ENCODE data around the gene AMIGO3. TPM values are rescaled to one million over a fixed set of nuclear protein-coding genes. Genes with fewer than 3 reads are reported as not detected.

Gene AMIGO3
- total RNA-seq, 1 experiment from 2014 or later, result not detected

DNA sequence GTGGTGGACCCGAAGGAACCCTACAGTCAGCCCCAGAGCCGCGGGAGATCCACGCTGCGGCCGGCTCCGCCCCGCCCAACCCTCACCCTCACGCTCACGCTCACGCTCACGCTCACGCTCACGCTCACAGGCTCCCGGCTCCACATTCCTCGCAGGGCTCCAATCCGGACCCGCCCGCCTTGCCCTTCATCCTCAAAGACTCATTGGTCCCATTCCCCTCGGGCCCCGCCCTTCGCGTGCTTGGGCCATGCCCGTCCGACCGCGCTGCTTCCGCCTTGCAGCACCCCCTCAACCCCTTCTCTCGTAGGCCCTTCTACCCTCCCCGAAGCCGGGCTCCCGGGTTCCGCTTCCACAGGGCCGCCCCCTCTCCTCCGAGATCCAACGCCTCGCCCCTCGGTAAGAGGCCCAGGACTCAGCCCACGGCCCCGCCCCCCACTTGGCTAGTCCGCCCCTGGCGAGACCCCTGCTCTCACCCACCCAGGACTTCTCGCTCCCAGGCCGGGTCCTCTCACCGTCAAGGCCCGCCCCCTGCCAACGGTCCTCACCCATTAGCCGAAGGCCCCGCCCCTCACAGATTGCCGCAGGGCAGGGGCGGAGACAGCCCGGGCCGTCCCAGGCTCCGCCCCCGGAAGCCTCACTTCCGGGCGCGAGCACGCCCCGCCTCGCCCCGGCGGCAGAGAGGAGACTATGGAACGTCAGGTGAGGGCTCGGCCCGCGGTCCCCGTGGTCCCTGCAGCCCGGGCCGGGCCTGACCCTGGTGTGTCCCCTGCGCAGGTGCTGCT is 45.6 kb downstream of the AMIGO3 start, which contains the start of gene APEH:
Gene APEH, plus strand, starts transcription at position 637 of the 782 bp plus-strand sequence. Its CDS starts 51 bp downstream, at position 688.
- Histone ChIP-seq H3K4me1 (peaks cover 7% of the 10 kb centered on the region; the same call in 1 of the 2 replicates), H3K27me3 (replicated peaks; ENCODE audit: control insufficient read depth, insufficient read depth, low read length) (no peaks in the 10 kb centered on the region), H3K4me3 (ENCODE audit: low read depth, low read length) (peak within 1 kb of the TSS; percentile 75), H3K36me3 (ENCODE audit: control insufficient read depth, insufficient read depth, low read length) (peaks cover 6% of the 10 kb centered on the region), H3K9me3 (no peaks in the 10 kb centered on the region)
- peaks cover 46% of the 10 kb centered on the region for H3K36me3 Mint-ChIP-seq (ENCODE audit: insufficient read depth, unreplicated experiment)
- H3K27ac Mint-ChIP-seq (ENCODE audit: unreplicated experiment), result peak within 1 kb of the TSS; percentile 96
- H3K4me1 Mint-ChIP-seq (ENCODE audit: low read depth, unreplicated experiment), result peaks cover 11% of the 10 kb centered on the region
- POLR2A ChIA-PET, result interaction anchor here (0.8 to 1.1 kb wide), 2 partner anchors 134 to 256 kb away, joined by 4 to 14 read pairs; no protein-coding TSS in a partner anchor
- peak within 1 kb of the TSS; percentile 93 for H3K4me3 Mint-ChIP-seq (ENCODE audit: unreplicated experiment)
- peak; percentile 99 for DNase-seq
- BruUV-seq (replicated peaks), result no TSS peak
- no peaks in the 10 kb centered on the region for H3K27me3 Mint-ChIP-seq (ENCODE audit: insufficient read depth, unreplicated experiment)
- TF ChIP-seq, protein P1, sequence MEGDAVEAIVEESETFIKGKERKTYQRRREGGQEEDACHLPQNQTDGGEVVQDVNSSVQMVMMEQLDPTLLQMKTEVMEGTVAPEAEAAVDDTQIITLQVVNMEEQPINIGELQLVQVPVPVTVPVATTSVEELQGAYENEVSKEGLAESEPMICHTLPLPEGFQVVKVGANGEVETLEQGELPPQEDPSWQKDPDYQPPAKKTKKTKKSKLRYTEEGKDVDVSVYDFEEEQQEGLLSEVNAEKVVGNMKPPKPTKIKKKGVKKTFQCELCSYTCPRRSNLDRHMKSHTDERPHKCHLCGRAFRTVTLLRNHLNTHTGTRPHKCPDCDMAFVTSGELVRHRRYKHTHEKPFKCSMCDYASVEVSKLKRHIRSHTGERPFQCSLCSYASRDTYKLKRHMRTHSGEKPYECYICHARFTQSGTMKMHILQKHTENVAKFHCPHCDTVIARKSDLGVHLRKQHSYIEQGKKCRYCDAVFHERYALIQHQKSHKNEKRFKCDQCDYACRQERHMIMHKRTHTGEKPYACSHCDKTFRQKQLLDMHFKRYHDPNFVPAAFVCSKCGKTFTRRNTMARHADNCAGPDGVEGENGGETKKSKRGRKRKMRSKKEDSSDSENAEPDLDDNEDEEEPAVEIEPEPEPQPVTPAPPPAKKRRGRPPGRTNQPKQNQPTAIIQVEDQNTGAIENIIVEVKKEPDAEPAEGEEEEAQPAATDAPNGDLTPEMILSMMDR (IDR thresholded peaks at IDR 0.05; ENCODE audit: insufficient read depth in 1 of 2, low read depth in 1 of 2, low read length in 1 of 2, severe bottlenecking in 1 of 2, unreplicated experiment in 1 of 2), result no peak
- intact Hi-C loops (cut with micrococcal nuclease; ENCODE audit: unreplicated experiment), result loop anchor here (1.0 to 5.0 kb wide), 3 partner anchors 87 to 334 kb away; partner anchors contain the start of gene USP4
- no peaks in the 10 kb centered on the region for H3K9me3 Mint-ChIP-seq (ENCODE audit: unreplicated experiment)
- CTCF ChIA-PET, result interaction anchor here (0.6 to 1.4 kb wide), 3 partner anchors 10 to 140 kb away, joined by 3 to 25 read pairs (median 5); no protein-coding TSS in a partner anchor

GRCh38 chr3:49673121-49673714 is 46.3 kb downstream of the AMIGO3 start:
- TSS peak; percentile 73 for BruUV-seq (replicated peaks)
- CTCF ChIA-PET, result interaction anchor here (0.6 to 1.4 kb wide), 4 partner anchors 9 to 219 kb away, joined by 3 to 25 read pairs (median 6); no protein-coding TSS in a partner anchor

More at GRCh38 chr3:49673121-49673714, 46.3 kb downstream of the AMIGO3 start:
- peaks cover 14% of the 10 kb centered on the region for H3K4me1 ChIP-seq
- intact Hi-C loops (cut with micrococcal nuclease; ENCODE audit: unreplicated experiment), result loop anchor here (1.0 to 5.0 kb wide), 2 partner anchors 86 to 212 kb away; no protein-coding TSS in a partner anchor
- Mint-ChIP-seq H3K27ac (ENCODE audit: unreplicated experiment) (peak overlapping the region; percentile 96), H3K9me3 (ENCODE audit: unreplicated experiment) (no peaks in the 10 kb centered on the region), H3K36me3 (ENCODE audit: insufficient read depth, unreplicated experiment) (peaks cover 47% of the 10 kb centered on the region), H3K27me3 (ENCODE audit: insufficient read depth, unreplicated experiment) (no peaks in the 10 kb centered on the region), H3K4me1 (ENCODE audit: low read depth, unreplicated experiment) (peaks cover 18% of the 10 kb centered on the region), H3K4me3 (ENCODE audit: unreplicated experiment) (peak overlapping the region; percentile 93)
- DNase-seq, result peak; percentile 51 to 59
- TF ChIP-seq, protein P1 (IDR thresholded peaks at IDR 0.05; ENCODE audit: insufficient read depth in 1 of 2, low read depth in 1 of 2, low read length in 1 of 2, severe bottlenecking in 1 of 2, unreplicated experiment in 1 of 2), result no peak
- no peaks in the 10 kb centered on the region for H3K27me3 ChIP-seq (replicated peaks; ENCODE audit: control insufficient read depth, insufficient read depth, low read length)
- H3K9me3 ChIP-seq, result no peaks in the 10 kb centered on the region
- H3K4me3 ChIP-seq (ENCODE audit: low read depth, low read length), result peak overlapping the region; percentile 75
- peaks cover 4% of the 10 kb centered on the region for H3K36me3 ChIP-seq (ENCODE audit: control insufficient read depth, insufficient read depth, low read length)
- POLR2A ChIA-PET, result interaction anchor here (0.8 to 1.1 kb wide), 2 partner anchors 133 to 257 kb away, joined by 4 to 14 read pairs; no protein-coding TSS in a partner anchor

Measured in Caco-2 (cell line).